GM12891 (cell line): ENCODE data around the gene RANBP17.

Experiments
- POLR2A ChIP-seq: IDR thresholded peaks from 2 replicates; pipeline ENCODE4 v1.6.1; 2011; ENCODE audit warnings: low read depth, low read length, control low read depth
- POLR2AphosphoS5 ChIP-seq: IDR thresholded peaks from 2 replicates; pipeline ENCODE4 v1.6.1; 2011; ENCODE audit warnings: low read depth, low read length, control low read depth
- TAF1 ChIP-seq: IDR thresholded peaks from 2 replicates; pipeline ENCODE4 v1.6.1; 2011; ENCODE audit warnings: low read depth, low read length, control low read depth

DNA sequence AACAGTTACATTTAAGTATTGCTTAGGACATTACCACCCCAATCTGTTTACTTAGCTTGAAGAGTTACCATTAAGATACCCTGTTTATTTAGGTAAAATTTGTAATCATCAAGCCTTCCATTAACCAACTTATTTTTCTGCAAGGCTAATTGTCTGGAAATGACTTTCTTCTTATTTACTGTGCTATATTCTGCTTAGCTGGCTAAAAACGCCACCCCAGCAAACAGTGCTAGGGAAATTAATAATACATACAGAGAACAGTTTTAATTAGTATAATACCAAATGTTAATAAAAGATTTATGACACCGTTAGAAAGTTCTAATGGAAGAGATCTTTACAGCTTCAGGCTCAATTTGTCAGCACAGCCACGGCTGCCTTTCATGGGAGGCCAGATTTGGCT lies 461.2 kb downstream of the RANBP17 start:
- TF ChIP-seq TAF1 (no peak), POLR2AphosphoS5 (no peak), POLR2A (no peak)
